HuH-7 (cell line): ENCODE measurements around the gene DCAF5.
"Not testable (repeated sequence)": the region's sequence is repeated elsewhere in the genome, so short reads cannot be mapped to it uniquely, and the experiment has no call there.

Experiments used
- DNase-seq: peaks from one replicate; pipeline ENCODE4 v3.0.0; 2011; ENCODE audit warnings: low spot score

The DCAF5 gene

DNA sequence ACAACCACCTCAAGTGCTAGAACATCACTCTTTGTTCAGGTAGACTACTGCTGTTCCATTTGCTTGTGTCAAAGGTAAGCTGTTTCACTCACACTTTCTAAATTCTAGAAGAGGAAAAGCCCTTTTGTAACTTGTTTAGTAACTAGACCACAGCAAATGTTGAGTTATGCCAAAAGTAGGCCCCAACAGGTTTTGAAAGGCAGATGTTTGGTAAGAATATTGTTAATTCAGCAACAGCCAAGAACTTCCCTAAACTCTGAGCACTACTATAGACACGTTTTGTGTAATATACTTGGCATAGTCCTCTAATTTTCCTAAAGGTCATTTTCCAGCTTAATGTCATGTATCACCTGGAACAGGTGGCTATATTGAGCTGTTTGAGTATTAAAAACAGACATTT lies 79.0 kb downstream of the DCAF5 start:
- DNase-seq, result no peak

GRCh38 chr14:69073429-69073828 lies 79.5 kb downstream of the DCAF5 start:
- DNase-seq, result no peak

GRCh38 chr14:69072584-69072983 lies 80.3 kb downstream of the DCAF5 start:
- DNase-seq, result no peak

DNA sequence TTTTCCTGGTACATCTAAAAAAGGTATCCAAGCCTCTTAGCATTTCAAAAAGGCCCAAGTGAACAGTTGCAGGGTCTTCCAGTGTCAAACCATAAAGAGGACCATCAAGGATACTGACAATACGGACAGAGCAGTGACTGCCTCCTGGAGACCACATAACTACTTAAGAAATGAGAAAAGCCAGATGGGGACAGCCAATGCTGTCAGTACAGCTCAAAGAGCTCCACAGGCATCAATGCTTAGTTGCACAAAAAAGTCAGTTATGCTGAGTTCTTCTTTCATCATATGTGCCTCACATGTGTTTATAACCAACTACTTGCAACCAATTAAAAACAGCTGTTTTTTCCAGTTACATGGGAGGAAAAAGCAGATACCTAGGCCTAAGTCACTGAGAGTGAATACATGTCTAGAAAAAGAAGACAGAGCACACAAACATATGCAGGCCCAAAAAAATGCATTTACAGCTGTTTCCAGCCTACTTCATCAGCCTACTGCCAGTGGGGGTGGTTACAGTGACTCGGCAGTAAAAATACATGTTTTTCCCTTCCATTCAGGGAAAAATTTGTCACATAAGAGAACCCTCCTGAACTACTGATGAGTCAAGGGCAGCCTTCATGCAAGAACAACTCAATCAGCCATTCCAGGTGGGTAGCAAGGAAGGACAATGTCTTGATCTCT lies 84.0 kb downstream of the DCAF5 start:
- no peak for DNase-seq

GRCh38 chr14:69066396-69067171 lies 86.3 kb downstream of the DCAF5 start:
- DNase-seq, result no peak

DNA sequence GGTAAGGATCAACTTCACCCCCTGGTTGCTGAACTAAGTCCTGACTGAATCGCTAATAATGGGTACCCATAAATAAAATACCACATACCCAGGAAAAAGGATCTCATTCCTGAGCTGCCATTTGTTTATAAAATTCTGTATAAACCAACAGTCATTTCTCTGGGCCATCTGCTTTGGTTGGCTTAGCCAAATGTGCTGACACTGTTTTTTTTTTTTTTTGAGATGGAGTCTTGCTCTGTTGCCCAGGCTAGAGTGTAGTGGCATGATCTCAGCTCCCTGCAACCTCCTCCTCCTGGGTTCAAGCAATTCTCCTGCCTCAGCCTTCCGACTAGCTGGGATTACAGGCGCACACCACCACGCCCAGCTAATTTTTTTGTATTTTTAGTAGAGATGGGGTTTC lies 87.0 kb downstream of the DCAF5 start:
- not testable (repeated sequence) for DNase-seq

GRCh38 chr14:69064596-69064995 lies 88.3 kb downstream of the DCAF5 start:
- DNase-seq, result no peak

- no peak for DNase-seq
Measured at GRCh38 chr14:69059658-69060623, 93.0 kb downstream of the DCAF5 start.

DNA sequence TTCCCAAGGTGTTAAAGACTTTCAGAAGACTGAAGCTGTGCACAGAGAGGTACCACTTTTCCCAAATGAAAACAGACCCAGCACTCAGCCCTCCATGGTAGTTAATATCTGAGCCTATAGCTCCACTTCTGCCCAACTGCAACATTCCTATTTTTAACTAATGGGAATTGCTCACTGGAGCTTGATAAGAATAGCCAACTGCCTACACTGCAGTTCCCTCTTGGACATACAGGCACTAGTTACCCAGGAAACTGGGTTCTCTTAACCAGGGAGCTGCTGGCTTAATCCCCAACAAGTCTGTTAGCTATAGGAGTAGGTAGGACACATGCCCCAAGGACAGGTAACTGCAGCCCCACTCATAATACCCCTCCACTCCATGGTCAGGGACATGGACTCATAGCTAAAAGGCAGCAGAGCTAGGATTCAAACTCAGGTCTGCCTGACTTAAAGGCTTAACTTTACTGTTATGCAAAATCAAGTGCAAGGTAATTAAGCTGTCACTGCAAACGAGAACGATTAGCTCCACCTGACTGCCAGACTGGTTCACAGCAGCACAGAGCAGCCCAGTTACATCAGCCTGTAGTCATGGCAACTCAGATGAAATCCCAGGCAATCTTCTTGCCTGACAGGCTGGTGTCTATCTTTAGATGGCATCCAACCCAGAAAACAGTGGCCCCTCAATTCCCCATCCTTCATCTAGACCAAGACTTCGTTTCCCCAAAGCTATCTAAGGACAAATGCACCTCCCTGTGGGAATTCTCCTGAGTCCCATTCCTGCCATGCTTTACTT lies 96.7 kb downstream of the DCAF5 start:
- no peak for DNase-seq

GRCh38 chr14:69055125-69055524 lies 97.8 kb downstream of the DCAF5 start:
- DNase-seq, result no peak

DNA sequence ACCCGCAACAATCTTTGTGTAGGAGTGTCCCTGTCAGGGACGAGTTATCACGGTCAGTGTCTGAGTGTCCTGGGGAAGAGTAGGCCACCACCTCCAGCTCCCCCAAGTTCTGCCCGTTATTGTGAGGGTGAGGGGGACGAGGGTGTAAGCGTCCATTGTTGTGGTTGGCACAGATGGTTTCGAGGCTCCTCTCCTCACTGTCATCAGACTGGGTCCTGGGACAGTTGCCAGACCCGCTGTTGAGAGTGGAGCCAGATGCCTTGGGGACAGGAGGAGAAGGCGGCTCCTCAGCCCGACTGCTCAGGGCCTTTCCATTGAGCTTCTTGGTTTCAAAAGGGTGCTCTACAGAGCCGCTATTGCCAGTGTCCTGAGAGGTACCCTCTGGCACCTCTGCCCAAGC lies 98.9 kb downstream of the DCAF5 start:
- DNase-seq, result no peak

GRCh38 chr14:69052181-69052601 lies 100.7 kb downstream of the DCAF5 start:
- no peak for DNase-seq

DNA sequence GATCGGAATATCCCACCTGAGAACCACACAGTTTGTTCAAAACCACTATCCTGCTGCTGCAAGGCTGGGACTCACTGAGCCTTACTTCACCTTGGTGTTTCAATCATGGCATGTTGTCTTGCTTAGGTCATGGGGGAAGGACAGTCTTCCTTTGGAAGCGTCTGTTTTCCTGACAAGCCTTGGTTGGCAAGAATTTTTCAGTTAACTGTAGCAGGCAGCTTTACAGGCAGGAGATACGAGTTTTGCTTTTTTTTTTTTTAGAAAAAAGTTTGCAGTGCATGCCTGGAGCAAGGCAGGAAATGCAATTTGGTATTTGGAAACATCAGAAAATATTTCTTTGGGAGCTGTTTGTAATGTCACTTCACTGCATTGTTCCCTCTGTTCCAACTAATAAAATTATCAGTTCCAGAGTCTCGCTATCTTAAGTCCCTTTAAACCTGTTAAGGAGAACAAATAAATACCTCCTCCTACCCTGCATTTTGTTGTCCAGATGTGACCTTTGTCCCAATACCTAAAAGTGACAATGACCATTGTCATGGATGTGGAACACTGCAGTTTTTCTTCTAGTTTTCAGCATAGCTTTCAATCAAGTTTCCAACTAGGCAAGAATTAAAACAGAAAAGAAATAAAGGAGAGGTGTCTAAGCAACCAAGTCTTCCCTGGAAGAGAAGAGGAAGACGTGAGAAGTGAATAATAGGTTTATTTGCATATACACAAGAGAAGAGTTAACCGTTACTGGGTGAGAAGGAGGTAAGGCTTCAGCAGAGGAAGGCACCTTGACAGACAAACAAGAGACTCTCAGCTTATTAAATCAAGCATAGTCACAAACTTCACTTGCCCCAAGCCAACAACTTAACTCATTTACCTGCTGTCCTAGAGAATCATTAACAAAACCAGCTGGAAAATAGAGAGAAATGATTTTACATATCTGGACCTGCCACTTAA lies 102.4 kb downstream of the DCAF5 start:
- no peak for DNase-seq

- DNase-seq, result peak; percentile 38
Measured at GRCh38 chr14:69049675-69050074, 103.2 kb downstream of the DCAF5 start.

GRCh38 chr14:69048456-69048855 lies 104.5 kb downstream of the DCAF5 start:
- no peak for DNase-seq

- DNase-seq, result no peak
Measured at GRCh38 chr14:69047255-69047654, 105.7 kb downstream of the DCAF5 start.

DNA sequence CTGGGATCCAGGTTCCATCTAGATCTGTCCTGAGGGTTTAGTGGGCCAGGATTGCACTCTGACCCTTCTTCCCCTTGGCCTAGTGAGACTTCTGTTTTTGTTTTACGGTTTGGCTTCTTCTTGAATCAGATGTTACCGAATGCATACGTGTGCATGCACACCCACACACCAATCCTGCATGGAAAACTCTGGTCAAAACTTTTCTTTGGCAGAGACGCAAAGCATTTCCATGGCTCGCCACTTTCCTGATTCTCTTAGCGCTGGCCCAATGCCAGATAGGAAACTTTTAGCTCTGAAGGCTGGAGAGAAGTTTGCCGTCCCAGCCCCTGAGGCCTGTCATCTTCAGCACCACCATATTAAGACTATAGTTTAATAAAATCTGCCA lies 106.5 kb downstream of the DCAF5 start:
- DNase-seq, result no peak

DNA sequence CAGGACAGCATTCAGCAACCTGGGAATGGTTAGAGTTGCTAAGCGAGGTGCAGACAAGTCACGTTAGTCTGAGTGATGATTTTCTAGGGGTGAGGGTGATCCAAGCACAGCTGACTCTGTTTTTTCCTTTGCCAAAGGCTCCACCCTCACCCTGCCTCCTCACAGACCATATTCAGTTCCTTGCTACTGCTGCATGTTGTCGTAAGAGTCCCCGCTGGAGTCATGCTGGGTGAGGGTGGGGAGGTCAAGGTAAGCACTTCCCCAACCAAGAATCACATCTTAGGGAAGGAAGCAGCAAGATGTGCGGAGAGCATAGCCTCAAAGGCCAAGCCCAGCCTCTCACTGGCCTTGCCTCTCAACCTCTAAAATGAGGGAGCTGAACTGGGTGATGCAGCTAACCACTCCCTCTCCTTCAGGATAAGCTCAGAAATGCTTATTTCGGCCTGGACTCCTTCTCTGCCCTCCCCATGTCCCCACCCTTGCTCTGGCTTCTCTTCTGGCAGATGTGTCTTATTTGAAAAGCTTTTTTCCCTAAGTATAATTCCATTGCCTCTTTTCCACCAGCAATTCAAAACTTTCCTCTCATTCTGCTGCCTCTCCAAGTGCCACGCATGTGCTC lies 107.0 kb downstream of the DCAF5 start:
- DNase-seq, result no peak

GRCh38 chr14:69044965-69045555 lies 107.9 kb downstream of the DCAF5 start:
- no peak for DNase-seq

DNA sequence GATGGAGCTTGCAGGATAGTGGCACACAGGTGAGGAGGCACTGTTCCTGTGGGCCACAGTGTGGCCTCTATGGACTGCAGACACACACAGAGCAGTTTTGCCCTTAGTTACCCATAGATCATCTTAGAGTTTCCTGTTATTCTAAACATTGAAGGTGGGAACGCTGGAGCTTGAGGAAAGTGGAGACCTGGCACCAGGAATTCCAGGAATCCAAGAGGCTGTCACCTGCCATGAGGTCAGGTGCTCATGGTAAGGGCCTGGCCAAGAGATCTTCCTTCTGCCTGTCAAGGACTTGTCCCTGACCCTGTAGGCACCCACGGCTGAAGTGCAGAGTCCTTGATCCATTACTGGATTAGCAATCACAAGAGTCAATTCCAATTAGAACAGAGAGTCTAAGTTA lies 108.6 kb downstream of the DCAF5 start:
- DNase-seq, result no peak
